Liver (tissue), 9 donors: ENCODE measurements around the gene NCAPD2. TPM values are rescaled to one million over a fixed set of nuclear protein-coding genes. Genes with fewer than 3 reads are reported as not detected.

Source experiments
- DNase-seq: peaks from one replicate; pipeline ENCODE4 v3.0.0-alpha.2; 2017; ENCODE audit warnings: low spot score
- H3K27ac ChIP-seq, 2 donors: one replicate each; pipeline ENCODE4 v1.7.0; 2013; ENCODE audit warnings: inconsistent platforms in 2 of 2, low read length in 2 of 2, control low read depth in 1 of 2, low read depth in 1 of 2, mild to moderate bottlenecking in 1 of 2
- H3K27me3 ChIP-seq, 4 donors: one replicate each; pipeline versions ENCODE4 v1.6.1 to v1.7.0; 2013; ENCODE audit warnings: low read length in 3 of 4, inconsistent platforms in 1 of 4, mild to moderate bottlenecking in 1 of 4, moderate library complexity in 1 of 4; ENCODE audit not compliant: control insufficient read depth in 4 of 4, insufficient read depth in 4 of 4
- H3K36me3 ChIP-seq, 4 donors: one replicate each; pipeline versions ENCODE4 v1.6.1 to v1.7.0; 2013; ENCODE audit warnings: low read length in 3 of 4, mild to moderate bottlenecking in 3 of 4, low read depth in 1 of 4, moderate library complexity in 1 of 4; ENCODE audit not compliant: control insufficient read depth in 4 of 4, insufficient read depth in 3 of 4
- H3K4me1 ChIP-seq, 4 donors: one replicate each; pipeline versions ENCODE4 v1.6.1 to v1.7.0; 2013; ENCODE audit warnings: low read length in 3 of 4, mild to moderate bottlenecking in 3 of 4, moderate library complexity in 1 of 4; ENCODE audit not compliant: control insufficient read depth in 4 of 4, insufficient read depth in 4 of 4
- H3K4me3 ChIP-seq, 3 donors: one replicate each; pipeline versions ENCODE4 v1.6.1 to v1.7.0; 2013; ENCODE audit warnings: low read length in 3 of 3, control low read depth in 1 of 3, low read depth in 1 of 3, mild to moderate bottlenecking in 1 of 3
- H3K9ac ChIP-seq, 2 donors: one replicate each; pipeline ENCODE4 v1.7.0; 2013; ENCODE audit warnings: low read length in 2 of 2, mild to moderate bottlenecking in 2 of 2, moderate library complexity in 2 of 2, control low read depth in 1 of 2, low read depth in 1 of 2
- H3K9me3 ChIP-seq, 4 donors: one replicate each; pipeline versions ENCODE4 v1.6.1 to v1.7.0; 2013; ENCODE audit warnings: low read length in 3 of 4; ENCODE audit not compliant: control insufficient read depth in 4 of 4
- ATF3 ChIP-seq: IDR thresholded peaks from 2 replicates; pipeline ENCODE4 v1.6.1; 2016; ENCODE audit warnings: antibody characterized with exemption
- CTCF ChIP-seq: fragments of 150-350 bp; IDR thresholded peaks from 2 replicates; pipeline ENCODE4 v1.5.1; 2017; ENCODE audit warnings: improper control_type of control experiment, low read depth, low read length; ENCODE audit not compliant: missing input control
- FOXA1 ChIP-seq: IDR thresholded peaks from 2 replicates; pipeline ENCODE4 v1.6.1; 2016; ENCODE audit warnings: antibody characterized with exemption
- FOXA2 ChIP-seq: IDR thresholded peaks from 2 replicates; pipeline ENCODE4 v1.6.1; 2016; ENCODE audit warnings: antibody characterized with exemption
- GABPA ChIP-seq, 2 donors: IDR thresholded peaks in 1 of 2; conservative IDR thresholded peaks in 1 of 2; 2 replicates each; pipeline ENCODE4 v1.6.1; 2016; ENCODE audit warnings: antibody characterized with exemption in 2 of 2, mild to moderate bottlenecking in 1 of 2, moderate library complexity in 1 of 2
- HNF4A ChIP-seq, 2 donors: conservative IDR thresholded peaks; 2 replicates each; pipeline ENCODE4 v1.6.1; 2016; ENCODE audit warnings: antibody characterized with exemption in 2 of 2, mild to moderate bottlenecking in 2 of 2
- HNF4G ChIP-seq: IDR thresholded peaks from 2 replicates; pipeline ENCODE4 v1.6.1; 2016; ENCODE audit warnings: antibody characterized with exemption
- JUND ChIP-seq, 2 donors: IDR thresholded peaks; 2 replicates each; pipeline ENCODE4 v1.6.1; 2016; ENCODE audit warnings: antibody characterized with exemption in 2 of 2
- MAX ChIP-seq: IDR thresholded peaks from 2 replicates; pipeline ENCODE4 v1.6.1; 2016; ENCODE audit warnings: antibody characterized with exemption
- RAD21 ChIP-seq, 2 donors: IDR thresholded peaks; 2 replicates each; pipeline ENCODE4 v1.6.1; 2016; ENCODE audit warnings: antibody characterized with exemption in 2 of 2, mild to moderate bottlenecking in 2 of 2
- RXRA ChIP-seq, 2 donors: IDR thresholded peaks; 2 replicates each; pipeline ENCODE4 v1.6.1; 2017 to 2018; ENCODE audit warnings: antibody characterized with exemption in 2 of 2, mild to moderate bottlenecking in 1 of 2
- SP1 ChIP-seq: IDR thresholded peaks from 2 replicates; pipeline ENCODE4 v1.6.1; 2018; ENCODE audit warnings: antibody characterized with exemption, mild to moderate bottlenecking
- TAF1 ChIP-seq: conservative IDR thresholded peaks from 2 replicates; pipeline ENCODE4 v1.6.1; 2016; ENCODE audit warnings: antibody characterized with exemption, mild to moderate bottlenecking
- YY1 ChIP-seq: IDR thresholded peaks from 2 replicates; pipeline ENCODE4 v1.6.1; 2016; ENCODE audit warnings: antibody characterized with exemption, mild to moderate bottlenecking
- ZBTB33 ChIP-seq: IDR thresholded peaks from 2 replicates; pipeline ENCODE4 v1.6.1; 2016; ENCODE audit warnings: antibody characterized with exemption
- WGBS: extraction: QIAGEN DNeasy Blood & Tissue Kit; methylation state at CpG from one replicate; pipeline ENCODE4 v1.1.7; 2013; 5-methylcytosine and 5-hydroxymethylcytosine counted together
- polyA plus RNA-seq, 2 donors: library from polyadenylated mRNA; stranded (reverse) in 1 of 2; unstranded in 1 of 2; fragments of 200-250 nt in 1 of 2; fragments of >200 nt in 1 of 2; fragmentation: Nextera tagmentation in 1 of 2; extraction: Ambion mirVana in 1 of 2; gene quantifications; one replicate each; pipeline versions ENCODE4 v1.2.1 to v1.2.3, GENCODE V29; 2013 to 2015
- total RNA-seq, 2 donors: library from RNA; depleted of rRNA; stranded (reverse); fragments of >200 nt; gene quantifications; one replicate each; pipeline ENCODE4 v1.2.3, GENCODE V29; 2014
- donor health status: healthy.
- donor health status: healthy.
- donor health status: healthy.
- donor health status: healthy.
- donor health status: healthy.

Gene NCAPD2
- total and polyA plus RNA-seq, 4 donors = 2.0 to 55.1 (median 7.4) TPM

GRCh38 chr12:6539314-6539682 is 45.4 kb downstream of the NCAPD2 start:
- no peak for DNase-seq
- no peaks in the 10 kb centered on the region for H3K27me3 ChIP-seq
- no peaks in the 10 kb centered on the region for H3K9me3 ChIP-seq
- peak overlapping the region in 1 of 2 donors; percentile 100 for H3K27ac ChIP-seq
- 89% methylated on average over 5 of the region's 5 CpGs for WGBS
- no peak overlapping the region for H3K9ac ChIP-seq
- TF ChIP-seq YY1 (no peak), JUND (IDR thresholded peaks at IDR 0.05) (no peak), ZBTB33 (no peak), RAD21 (IDR thresholded peaks at IDR 0.05) (no peak), MAX (no peak), RXRA (IDR thresholded peaks at IDR 0.05) (no peak), ATF3 (no peak), HNF4A (conservative IDR thresholded peaks at IDR 0.05) (no peak), HNF4G (no peak), TAF1 (no peak)
- H3K4me1 ChIP-seq = peaks cover 12 to 54% (median 34%) of the 10 kb centered on the region in 4 donors
- no peak overlapping the region for H3K4me3 ChIP-seq
- H3K36me3 ChIP-seq = peaks cover 15 to 33% (median 23%) of the 10 kb centered on the region in 4 donors

- DNase-seq = no peak
- Histone ChIP-seq H3K4me3 (no peak overlapping the region), H3K9me3 (no peaks in the 10 kb centered on the region), H3K4me1 (peaks cover 12 to 54% (median 34%) of the 10 kb centered on the region in 4 donors), H3K36me3 (peaks cover 15 to 36% (median 24%) of the 10 kb centered on the region in 4 donors), H3K9ac (no peak overlapping the region), H3K27me3 (no peaks in the 10 kb centered on the region), H3K27ac (peak overlapping the region; percentile 43 to 98)
- no peak for TF ChIP-seq RAD21 (IDR thresholded peaks at IDR 0.05)
- TF ChIP-seq HNF4A (conservative IDR thresholded peaks at IDR 0.05) = no peak
- no peak for TF ChIP-seq ATF3
- TF ChIP-seq GABPA (IDR thresholded peaks at IDR 0.05 in 1 of 2, conservative IDR thresholded peaks at IDR 0.05 in 1 of 2) = no peak
- no peak for TF ChIP-seq FOXA1
- TF ChIP-seq FOXA2 = no peak
- TF ChIP-seq HNF4G = no peak
- no peak for TF ChIP-seq CTCF
- TF ChIP-seq SP1 = no peak
- TF ChIP-seq MAX = no peak
- 73% methylated on average over 14 of the region's 14 CpGs for WGBS
Observed at GRCh38 chr12:6539707-6540134, 45.8 kb downstream of the NCAPD2 start.
